Psoas muscle (tissue), 8 donors: Measurements from ENCODE around the gene ZNF26. TPM values are rescaled to one million over a fixed set of nuclear protein-coding genes. Genes with fewer than 3 reads are reported as not detected.

Experiments used
- ATAC-seq, 4 donors: fragments of 200-7000 bp; cut with Tn5 transposase; one replicate each; pipeline ENCODE4 v1.9.1; 2020; ENCODE audit warnings: moderate library complexity in 3 of 4, mild to moderate bottlenecking in 2 of 4
- DNase-seq, 2 donors: peaks; one replicate each; pipeline ENCODE4 v3.0.0-alpha.2; 2020
- H3K27ac ChIP-seq: fragments of 200-600 bp; one replicate; pipeline ENCODE4 v1.8.0; 2022
- H3K27me3 ChIP-seq, 3 donors: fragments of 200-600 bp in 1 of 3; one replicate each; pipeline versions ENCODE4 v1.6.1 to v1.8.0; 2013 to 2022; ENCODE audit warnings: low read length in 2 of 3, mild to moderate bottlenecking in 2 of 3, moderate library complexity in 1 of 3; ENCODE audit not compliant: insufficient read depth in 3 of 3
- H3K36me3 ChIP-seq, 2 donors: fragments of 200-600 bp in 1 of 2; one replicate each; pipeline versions ENCODE4 v1.6.1 to v1.8.0; 2013 to 2022; ENCODE audit warnings: low read depth in 1 of 2, mild to moderate bottlenecking in 1 of 2, moderate library complexity in 1 of 2; ENCODE audit not compliant: insufficient read depth in 1 of 2
- H3K4me1 ChIP-seq: fragments of 200-600 bp; one replicate; pipeline ENCODE4 v1.8.0; 2022
- H3K4me3 ChIP-seq: fragments of 200-600 bp; one replicate; pipeline ENCODE4 v1.8.0; 2022; ENCODE audit warnings: mild to moderate bottlenecking
- H3K9me3 ChIP-seq: fragments of 200-600 bp; one replicate; pipeline ENCODE4 v1.8.0; 2022
- CTCF ChIP-seq: fragments of 200-600 bp; IDR thresholded peaks from one replicate; pipeline ENCODE4 v1.8.0; 2022; ENCODE audit warnings: antibody characterized with exemption
- WGBS, 3 donors: extraction: QIAGEN DNeasy Blood & Tissue Kit; methylation state at CpG; one replicate each; pipeline versions ENCODE4 v1.1.6 to v1.1.7; 2013; 5-methylcytosine and 5-hydroxymethylcytosine counted together
- intact Hi-C, 2 donors: fragments of 100-400 bp; cut with DNase I; formaldehyde crosslinking; loops; one replicate each; pipeline versions ENCODE4 v1.11.0 to v1.14.2; 2022
- polyA plus RNA-seq, 3 donors: library from polyadenylated mRNA; stranded (reverse); fragments of 200-250 nt; gene quantifications; one replicate each; pipeline ENCODE4 v1.2.3, GENCODE V29; 2013
- total RNA-seq, 4 donors: library from RNA; stranded (reverse); fragmentation: NEBNext Ultra II Directional in 2 of 4; extraction: Animal tissue kit (Norgen Biotek cat#: 25700) in 2 of 4; gene quantifications; one replicate each; pipeline versions ENCODE4 v1.2.1 to v1.2.4, GENCODE V29; 2021 to 2023
- donor health status: healthy with polysubstance abuse.
- donor health status: DM: no; HTN: no; CAD: no; lungs with moderate emphysema.
- donor health status: Bipolar disorder and iron deficiency.
- donor health status: healthy.
- donor health status: DM: yes; HTN: yes; CAD: no.
- donor health status: DM: no; HTN: no; CAD: no.
- donor health status: DM: no; HTN: no; CAD: no.
- donor health status: DM: yes; HTN: yes; CAD: no.

Gene ZNF26
- total and polyA plus RNA-seq, 7 donors = 1.4 to 4.0 (median 3.1) TPM

GRCh38 chr12:132986885-132987225 lies 688 bp downstream of the ZNF26 start:
- no peak for DNase-seq
- ATAC-seq = no peak
- Histone ChIP-seq H3K36me3 (peaks cover 0 to 10% of the 10 kb centered on the region in 2 donors), H3K27me3 (no peaks in the 10 kb centered on the region), H3K4me3 (peak overlapping the region; percentile 96), H3K4me1 (peaks cover 6% of the 10 kb centered on the region), H3K27ac (peak overlapping the region; percentile 92), H3K9me3 (peaks cover 39% of the 10 kb centered on the region)
- intact Hi-C loops = loop anchor here (2.0 to 10.0 kb wide), 7 partner anchors 30 to 162 kb away; partner anchors contain the start of genes ZNF10 (in 2 of the 2), ZNF84 (in 2 of the 2), ZNF891 (in 2 of the 2) and GOLGA3 (in 1 of the 2)
- 2 to 3% (median 3%) methylated on average over 11 of the region's 11 CpGs for whole genome bisulfite sequencing, 3 donors
- no peak for TF ChIP-seq CTCF

GRCh38 chr12:132998741-132999140 lies 12.6 kb downstream of the ZNF26 start:
- intact Hi-C loops = no loop called here
- Histone ChIP-seq H3K27me3 (no peaks in the 10 kb centered on the region), H3K4me1 (no peaks in the 10 kb centered on the region), H3K9me3 (peaks cover 68% of the 10 kb centered on the region), H3K4me3 (no peak overlapping the region), H3K27ac (no peak overlapping the region), H3K36me3 (peaks cover 3 to 4% of the 10 kb centered on the region in 2 donors)
- WGBS, 3 donors = 49 to 63% (median 55%) methylated on average over 1 of the region's 1 CpG
- no peak for TF ChIP-seq CTCF
- DNase-seq = no peak
- no peak for ATAC-seq

GRCh38 chr12:133010657-133011297 lies 24.6 kb downstream of the ZNF26 start:
- peaks cover 75% of the 10 kb centered on the region for H3K9me3 ChIP-seq
- DNase-seq (no peak), ATAC-seq (no peak)

GRCh38 chr12:133023566-133023965 lies 37.4 kb downstream of the ZNF26 start:
- 84 to 89% (median 89%) methylated on average over 2 of the region's 2 CpGs for WGBS, 3 donors
- Histone ChIP-seq H3K36me3 (peaks cover 0 to 2% of the 10 kb centered on the region in 2 donors), H3K4me1 (no peaks in the 10 kb centered on the region), H3K27me3 (no peaks in the 10 kb centered on the region), H3K9me3 (peaks cover 53% of the 10 kb centered on the region), H3K27ac (no peak overlapping the region), H3K4me3 (no peak overlapping the region)
- DNase-seq (no peak), ATAC-seq (no peak)
- intact Hi-C loops = no loop called here
- no peak for TF ChIP-seq CTCF

More at GRCh38 chr12:133010657-133011297, 24.6 kb downstream of the ZNF26 start:
- intact Hi-C loops = loop anchor here in 1 of 2 donors (10.0 kb wide), 1 partner anchor 86 kb away; no protein-coding TSS in a partner anchor
- H3K36me3 ChIP-seq = peaks cover 48 to 78% of the 10 kb centered on the region in 2 donors
- no peaks in the 10 kb centered on the region for H3K4me1 ChIP-seq
- no peaks in the 10 kb centered on the region for H3K27me3 ChIP-seq
- H3K27ac ChIP-seq = no peak overlapping the region
- no peak for TF ChIP-seq CTCF
- 90 to 96% (median 95%) methylated on average over 6 of the region's 6 CpGs for WGBS, 3 donors
- no peak overlapping the region for H3K4me3 ChIP-seq
